Activated naive CD4-positive, alpha-beta T cell treated with anti-CD3 and anti-CD28 coated beads for 36 hours (primary cell): ENCODE measurements around the gene TBC1D21. TPM values are rescaled to one million over a fixed set of nuclear protein-coding genes. Genes with fewer than 3 reads are reported as not detected.

Source experiments
- CTCF ChIA-PET: fragments of 350-600 bp; sonication (Branson Sonifier 250); formaldehyde crosslinking; loops from one replicate; lab custom pipeline; 2021; ENCODE audit warnings: antibody characterized with exemption; lab: Charles Lee
- DNase-seq: peaks from one replicate; pipeline ENCODE4 v3.0.0-alpha.2; 2020
- H3K27ac Mint-ChIP-seq: one replicate; pipeline ENCODE4 v1.8.0; 2021; ENCODE audit warnings: mild to moderate bottlenecking, mixed read lengths
- H3K27me3 Mint-ChIP-seq: one replicate; pipeline ENCODE4 v1.8.0; 2021; ENCODE audit warnings: low read depth, mixed read lengths
- H3K36me3 Mint-ChIP-seq: one replicate; pipeline ENCODE4 v1.8.0; 2021; ENCODE audit warnings: low read depth, mixed read lengths
- H3K4me1 Mint-ChIP-seq: one replicate; pipeline ENCODE4 v1.8.0; 2021; ENCODE audit warnings: low read depth, mixed read lengths
- H3K4me3 Mint-ChIP-seq: one replicate; pipeline ENCODE4 v1.8.0; 2021; ENCODE audit warnings: mild to moderate bottlenecking, moderate library complexity, mixed read lengths
- H3K9me3 Mint-ChIP-seq: one replicate; pipeline ENCODE4 v1.8.0; 2021; ENCODE audit warnings: mixed read lengths
- intact Hi-C: fragments of 100-400 bp; cut with micrococcal nuclease; formaldehyde crosslinking; loops from one replicate; pipeline ENCODE4 v1.15.1; 2023
- total RNA-seq, 2 experiments: library from RNA; stranded (reverse); gene quantifications; one replicate each; pipeline ENCODE4 v1.2.3, GENCODE V29; 2021

Gene TBC1D21
- total RNA-seq, 2 experiments from 2014 or later, result not detected

DNA sequence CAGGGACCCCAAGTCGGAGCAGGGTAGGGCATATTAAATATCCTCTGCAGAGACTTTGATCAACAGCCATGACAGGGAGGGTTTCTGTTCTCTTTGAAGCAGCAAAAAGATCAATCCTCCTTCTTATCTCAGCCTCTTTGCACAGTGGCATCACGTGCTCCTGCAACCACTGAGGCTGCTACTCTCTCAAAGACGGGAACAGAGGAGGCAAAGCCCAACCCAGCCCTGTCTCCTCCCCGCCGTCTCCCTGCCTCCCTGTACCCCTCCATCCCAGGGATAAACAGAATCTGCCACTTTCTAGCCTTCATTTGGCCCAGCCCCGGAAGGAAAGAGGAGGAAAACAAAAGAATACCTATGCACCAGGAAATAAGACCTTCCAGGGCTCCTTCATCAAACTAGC, 7.5 kb upstream of the TBC1D21 start:
- CTCF ChIA-PET, result interaction anchor here (0.7 to 1.1 kb wide), 2 partner anchors 8 to 101 kb away, joined by 3 to 4 read pairs; partner anchors contain the start of gene TBC1D21
- no peak for DNase-seq
- Mint-ChIP-seq H3K9me3 (peaks cover 1% of the 10 kb centered on the region), H3K4me1 (peaks cover 10% of the 10 kb centered on the region), H3K27ac (no peak overlapping the region), H3K36me3 (no peaks in the 10 kb centered on the region), H3K27me3 (peaks cover 7% of the 10 kb centered on the region), H3K4me3 (no peak overlapping the region)
- intact Hi-C loops, result no loop called here

DNA sequence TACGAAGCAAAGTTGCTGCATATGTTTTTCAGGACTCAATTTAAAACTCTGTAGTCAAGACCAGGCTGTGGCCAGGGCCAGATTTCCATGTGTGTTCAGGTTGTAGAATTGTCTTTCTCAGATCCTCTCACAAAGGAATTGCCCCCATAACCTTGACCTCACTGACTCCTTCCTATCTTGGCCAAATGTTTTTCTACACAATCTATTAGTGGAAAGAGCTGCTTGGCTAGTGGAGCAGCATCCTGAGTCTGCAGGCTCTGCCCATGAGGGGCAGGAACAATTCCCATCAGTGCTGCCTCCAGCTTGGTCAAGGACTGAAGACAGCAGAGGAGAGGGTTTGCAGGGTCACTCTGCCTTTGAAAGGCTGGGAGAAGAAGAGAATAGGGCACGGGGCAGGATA, 6.9 kb upstream of the TBC1D21 start:
- H3K36me3 Mint-ChIP-seq, result no peaks in the 10 kb centered on the region
- intact Hi-C loops, result no loop called here
- CTCF ChIA-PET, result no interaction called here
- no peak overlapping the region for H3K4me3 Mint-ChIP-seq
- no peak for DNase-seq
- no peak overlapping the region for H3K27ac Mint-ChIP-seq
- H3K4me1 Mint-ChIP-seq, result peaks cover 10% of the 10 kb centered on the region
- H3K9me3 Mint-ChIP-seq, result peaks cover 1% of the 10 kb centered on the region
- H3K27me3 Mint-ChIP-seq, result peaks cover 10% of the 10 kb centered on the region

DNA sequence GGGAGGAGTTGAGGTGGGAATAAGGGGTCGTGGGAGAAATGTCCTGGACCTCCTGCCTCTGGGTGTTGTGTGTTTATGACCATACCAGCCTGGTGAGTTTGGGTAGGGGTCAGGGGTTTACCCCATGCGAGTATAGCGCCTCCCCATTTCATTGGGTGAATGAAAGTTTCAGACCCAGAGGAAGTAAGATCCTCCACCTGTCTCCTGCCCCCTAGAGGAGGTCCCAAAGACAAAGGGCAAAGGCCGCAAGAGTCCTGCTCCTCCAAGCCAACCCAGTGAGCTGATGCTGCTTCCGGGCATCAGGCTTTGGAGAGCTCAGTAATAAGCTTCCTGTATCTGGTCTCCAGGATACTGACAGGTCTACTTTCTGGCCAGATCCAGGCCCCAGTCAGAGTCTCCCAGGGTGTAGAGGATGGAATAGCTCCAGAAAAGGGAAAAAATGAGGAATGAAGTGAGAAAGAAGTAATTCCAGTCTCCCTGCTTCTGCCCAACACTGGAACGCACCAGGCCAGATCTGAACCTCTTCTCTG, 6.4 kb upstream of the TBC1D21 start:
- CTCF ChIA-PET, result interaction anchor here (0.6 kb wide), 1 partner anchor 40 kb away, joined by 3 read pairs; no protein-coding TSS in a partner anchor
- H3K27me3 Mint-ChIP-seq, result peaks cover 11% of the 10 kb centered on the region
- DNase-seq, result no peak
- no peaks in the 10 kb centered on the region for H3K36me3 Mint-ChIP-seq
- no peak overlapping the region for H3K27ac Mint-ChIP-seq
- H3K9me3 Mint-ChIP-seq, result peaks cover 1% of the 10 kb centered on the region
- H3K4me3 Mint-ChIP-seq, result no peak overlapping the region
- peaks cover 10% of the 10 kb centered on the region for H3K4me1 Mint-ChIP-seq
- intact Hi-C loops, result no loop called here

DNA sequence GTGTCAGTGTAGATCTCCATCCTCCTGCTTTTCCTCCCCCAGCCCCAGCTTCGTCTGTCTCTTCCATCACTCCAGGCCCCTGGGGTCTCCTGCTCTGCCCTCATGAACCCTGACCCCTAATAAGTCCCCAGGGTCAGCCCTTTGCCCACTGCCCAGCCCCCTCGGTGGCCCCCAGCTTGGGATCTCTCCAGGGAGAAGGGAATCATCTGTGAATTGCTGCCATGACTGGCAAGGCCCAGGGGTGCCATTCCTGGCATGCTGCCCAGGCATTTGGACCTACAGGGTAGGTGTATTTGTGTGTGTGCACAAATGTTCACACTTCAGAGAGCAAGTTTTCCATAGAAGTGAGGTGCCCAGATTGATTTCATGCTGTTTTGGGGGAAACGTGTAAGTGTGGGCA, 5.9 kb upstream of the TBC1D21 start:
- CTCF ChIA-PET, result interaction anchor here (0.6 kb wide), 1 partner anchor 39 kb away, joined by 3 read pairs; no protein-coding TSS in a partner anchor
- peaks cover 1% of the 10 kb centered on the region for H3K9me3 Mint-ChIP-seq
- no peaks in the 10 kb centered on the region for H3K36me3 Mint-ChIP-seq
- H3K4me3 Mint-ChIP-seq, result no peak overlapping the region
- H3K27me3 Mint-ChIP-seq, result peaks cover 15% of the 10 kb centered on the region
- no peak for DNase-seq
- H3K4me1 Mint-ChIP-seq, result peaks cover 10% of the 10 kb centered on the region
- intact Hi-C loops, result no loop called here
- H3K27ac Mint-ChIP-seq, result no peak overlapping the region

DNA sequence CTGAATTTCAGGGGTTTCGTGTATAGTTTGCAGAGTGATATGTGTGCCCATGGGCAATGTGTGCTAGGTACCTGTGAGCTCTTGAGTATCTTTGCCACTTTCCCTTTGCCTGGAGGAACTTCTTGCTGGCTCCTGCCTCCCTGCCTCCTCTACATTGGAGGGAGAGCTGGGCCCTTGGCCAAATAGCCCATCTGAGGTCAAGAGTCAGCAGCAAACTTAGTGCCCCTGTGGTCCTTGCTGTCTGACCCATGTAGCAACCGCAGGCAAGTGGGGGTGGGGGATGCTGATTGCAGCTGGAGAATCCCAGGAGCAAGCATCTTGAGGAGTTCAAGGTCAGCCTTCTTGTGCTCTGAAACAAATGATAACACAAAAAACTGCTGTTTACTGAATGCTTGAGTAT, 5.4 kb upstream of the TBC1D21 start:
- Mint-ChIP-seq H3K36me3 (no peaks in the 10 kb centered on the region), H3K27ac (no peak overlapping the region), H3K9me3 (peaks cover 1% of the 10 kb centered on the region), H3K4me3 (no peak overlapping the region), H3K27me3 (peaks cover 20% of the 10 kb centered on the region), H3K4me1 (peaks cover 10% of the 10 kb centered on the region)
- CTCF ChIA-PET, result no interaction called here
- intact Hi-C loops, result no loop called here
- DNase-seq, result no peak

DNA sequence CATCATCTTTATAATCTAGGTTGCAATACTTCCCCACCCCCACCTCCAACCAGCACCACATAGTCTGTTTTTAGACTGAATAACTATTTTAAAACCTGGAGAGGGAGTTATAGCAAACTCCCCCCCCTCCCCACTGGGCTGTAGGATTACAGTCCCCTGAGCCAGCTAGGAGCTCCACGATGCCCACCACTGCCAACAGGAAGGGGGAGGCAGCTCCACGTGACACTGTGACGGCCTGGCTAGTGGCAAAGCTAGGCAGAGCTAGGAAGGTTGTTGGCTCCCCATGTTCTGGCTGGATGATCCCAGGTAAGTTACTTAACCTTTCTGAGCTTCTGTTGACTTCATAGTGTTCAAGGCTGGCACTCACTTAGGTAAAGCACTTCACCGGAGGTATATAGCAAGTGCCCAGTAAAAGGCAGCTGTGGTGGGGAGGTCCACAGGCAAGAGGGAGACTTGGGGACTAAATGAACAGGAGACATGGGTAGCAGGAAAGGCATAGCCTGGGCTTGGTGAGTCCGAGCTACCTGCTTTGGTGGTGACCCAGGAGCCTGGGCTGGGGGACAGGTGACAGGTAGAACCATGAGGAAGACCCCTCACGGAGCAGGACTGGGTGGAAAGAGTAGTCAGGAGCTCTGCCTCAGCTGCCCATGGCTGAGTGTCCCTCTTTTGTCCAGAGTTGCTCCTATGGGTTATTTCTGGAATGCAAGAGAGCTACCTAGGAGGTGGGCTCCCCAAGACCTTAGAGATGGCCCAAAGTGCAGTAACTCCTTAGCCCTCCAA, 4.0 kb upstream of the TBC1D21 start:
- H3K36me3 Mint-ChIP-seq, result no peaks in the 10 kb centered on the region
- H3K27ac Mint-ChIP-seq, result no peak overlapping the region
- no peak for DNase-seq
- intact Hi-C loops, result no loop called here
- H3K27me3 Mint-ChIP-seq, result peaks cover 21% of the 10 kb centered on the region
- no peak overlapping the region for H3K4me3 Mint-ChIP-seq
- no peaks in the 10 kb centered on the region for H3K9me3 Mint-ChIP-seq
- CTCF ChIA-PET, result interaction anchor here (0.5 to 2.0 kb wide), 2 partner anchors 38 to 180 kb away, joined by 3 to 6 read pairs; no protein-coding TSS in a partner anchor
- peaks cover 10% of the 10 kb centered on the region for H3K4me1 Mint-ChIP-seq

DNA sequence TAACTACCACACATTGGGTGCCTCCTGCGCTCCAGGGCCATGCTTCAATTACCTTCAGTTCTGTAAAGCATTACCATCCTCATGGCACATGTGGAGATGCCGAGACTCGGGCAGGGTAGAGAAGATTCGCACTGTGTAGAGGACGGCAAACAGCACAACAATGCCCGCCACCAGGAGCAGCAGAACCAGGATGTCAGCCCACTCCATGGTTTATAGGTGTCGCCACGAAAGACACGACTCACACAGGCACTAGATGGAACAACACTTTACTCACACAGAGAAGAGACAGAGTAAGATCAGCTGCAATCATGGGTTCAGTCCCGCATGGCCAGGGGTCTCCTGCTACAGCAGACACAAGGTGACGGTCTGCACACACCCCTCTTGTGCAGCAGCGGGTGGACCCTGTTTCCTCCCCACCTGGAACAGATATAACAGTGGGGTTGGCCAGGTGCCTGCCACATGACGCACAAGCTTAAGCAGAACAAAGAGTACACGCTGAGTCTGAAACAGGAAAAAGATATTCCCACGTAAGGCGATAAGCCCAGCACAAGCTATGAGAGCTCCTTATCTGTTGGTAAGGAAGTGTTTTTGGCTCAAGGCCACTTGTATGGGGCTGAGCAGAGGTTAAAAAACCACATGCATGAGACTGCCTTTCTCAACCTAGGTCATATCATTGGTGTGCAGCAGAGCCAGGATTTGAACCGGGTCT, 2.5 kb upstream of the TBC1D21 start:
- DNase-seq, result no peak
- CTCF ChIA-PET, result interaction anchor here (0.7 to 0.9 kb wide), 2 partner anchors 10 to 35 kb away, joined by 3 read pairs; no protein-coding TSS in a partner anchor
- Mint-ChIP-seq H3K4me3 (no peak overlapping the region), H3K4me1 (peaks cover 6% of the 10 kb centered on the region), H3K27me3 (peaks cover 24% of the 10 kb centered on the region), H3K9me3 (no peaks in the 10 kb centered on the region), H3K36me3 (no peaks in the 10 kb centered on the region), H3K27ac (no peak overlapping the region)
- intact Hi-C loops, result no loop called here

DNA sequence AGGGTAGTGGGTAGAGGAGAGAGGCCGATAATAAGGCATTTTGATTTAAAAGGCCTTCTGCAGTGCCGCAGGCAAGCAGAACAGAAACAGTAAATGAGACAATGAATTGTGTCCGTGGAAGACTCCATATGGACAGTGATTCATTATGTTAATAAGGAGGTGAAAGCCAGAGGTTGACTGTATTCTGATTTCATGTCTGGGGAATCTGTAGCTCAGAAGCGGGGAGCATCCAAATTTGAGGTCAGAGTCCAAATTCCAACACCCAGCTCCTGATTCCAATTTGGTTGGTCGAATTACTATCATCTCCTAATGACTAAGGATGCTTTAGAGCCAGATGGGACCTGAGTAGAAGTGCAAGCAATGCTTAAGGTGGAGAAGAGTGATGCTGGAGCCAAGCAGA, 1.0 kb upstream of the TBC1D21 start:
- intact Hi-C loops, result no loop called here
- Mint-ChIP-seq H3K9me3 (no peaks in the 10 kb centered on the region), H3K27ac (no peak overlapping the region), H3K4me1 (no peaks in the 10 kb centered on the region), H3K27me3 (peaks cover 26% of the 10 kb centered on the region), H3K4me3 (no peak overlapping the region), H3K36me3 (no peaks in the 10 kb centered on the region)
- no peak for DNase-seq
- CTCF ChIA-PET, result interaction anchor here (0.8 to 4.1 kb wide), 4 partner anchors 11 to 44 kb away, joined by 3 to 82 read pairs (median 8); no protein-coding TSS in a partner anchor

DNA sequence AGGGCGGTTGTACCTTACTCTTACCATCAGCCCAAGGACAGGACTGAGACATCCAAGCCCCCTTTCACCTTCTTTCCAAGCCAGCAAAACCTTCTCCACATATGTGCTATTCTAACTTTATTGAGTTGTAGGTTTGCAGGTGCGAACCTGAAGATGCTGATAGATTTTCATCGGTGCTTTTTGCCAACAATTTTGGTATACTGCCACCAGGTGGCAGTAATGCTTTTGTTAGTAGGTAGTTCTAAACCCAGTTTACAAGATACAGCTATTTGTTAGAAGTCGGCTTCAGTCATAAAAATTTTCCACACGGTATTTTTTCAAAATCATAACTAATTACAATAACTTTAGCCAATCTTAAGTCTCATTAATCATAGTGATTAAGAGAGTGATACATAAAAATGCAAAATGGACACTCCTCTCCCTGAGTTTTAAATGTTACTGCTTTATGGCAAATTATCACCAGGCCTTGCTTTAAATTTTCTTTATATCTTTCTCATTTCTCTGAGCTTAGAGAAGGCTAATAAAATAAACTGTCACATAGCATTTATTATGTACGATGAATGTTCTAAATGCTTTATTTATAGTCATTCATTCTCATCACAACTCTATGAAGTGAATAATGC, 636 bp downstream of the TBC1D21 start:
- intact Hi-C loops, result loop anchor here (1.0 kb wide), 3 partner anchors 34 to 91 kb away; no protein-coding TSS in a partner anchor
- no peak overlapping the region for H3K27ac Mint-ChIP-seq
- no peaks in the 10 kb centered on the region for H3K9me3 Mint-ChIP-seq
- no peak overlapping the region for H3K4me3 Mint-ChIP-seq
- no peaks in the 10 kb centered on the region for H3K36me3 Mint-ChIP-seq
- peak; percentile 51 for DNase-seq
- CTCF ChIA-PET, result interaction anchor here (0.5 to 4.1 kb wide), 20 partner anchors 9 to 1105 kb away, joined by 3 to 82 read pairs (median 4); no protein-coding TSS in a partner anchor
- no peaks in the 10 kb centered on the region for H3K4me1 Mint-ChIP-seq
- peaks cover 26% of the 10 kb centered on the region for H3K27me3 Mint-ChIP-seq

DNA sequence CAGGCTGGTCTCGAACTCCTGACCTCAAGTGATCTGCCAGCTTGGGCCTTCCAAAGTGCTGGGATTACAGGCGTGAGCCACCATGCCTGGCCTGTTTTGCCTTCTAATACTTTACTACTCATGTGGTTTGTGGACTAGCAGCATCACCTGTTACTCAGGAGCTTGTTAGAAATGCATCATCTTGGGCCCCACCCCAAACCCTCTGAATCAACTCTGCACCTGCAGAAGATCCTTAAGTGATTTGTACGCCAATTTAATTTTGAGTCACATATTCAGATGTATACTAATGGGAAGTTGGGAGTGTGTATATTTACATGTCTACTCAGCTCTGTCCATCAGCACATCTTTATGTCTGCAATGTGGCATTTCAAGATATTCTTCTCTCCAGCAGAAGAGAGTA, 6.1 kb downstream of the TBC1D21 start:
- H3K36me3 Mint-ChIP-seq, result no peaks in the 10 kb centered on the region
- CTCF ChIA-PET, result no interaction called here

DNA sequence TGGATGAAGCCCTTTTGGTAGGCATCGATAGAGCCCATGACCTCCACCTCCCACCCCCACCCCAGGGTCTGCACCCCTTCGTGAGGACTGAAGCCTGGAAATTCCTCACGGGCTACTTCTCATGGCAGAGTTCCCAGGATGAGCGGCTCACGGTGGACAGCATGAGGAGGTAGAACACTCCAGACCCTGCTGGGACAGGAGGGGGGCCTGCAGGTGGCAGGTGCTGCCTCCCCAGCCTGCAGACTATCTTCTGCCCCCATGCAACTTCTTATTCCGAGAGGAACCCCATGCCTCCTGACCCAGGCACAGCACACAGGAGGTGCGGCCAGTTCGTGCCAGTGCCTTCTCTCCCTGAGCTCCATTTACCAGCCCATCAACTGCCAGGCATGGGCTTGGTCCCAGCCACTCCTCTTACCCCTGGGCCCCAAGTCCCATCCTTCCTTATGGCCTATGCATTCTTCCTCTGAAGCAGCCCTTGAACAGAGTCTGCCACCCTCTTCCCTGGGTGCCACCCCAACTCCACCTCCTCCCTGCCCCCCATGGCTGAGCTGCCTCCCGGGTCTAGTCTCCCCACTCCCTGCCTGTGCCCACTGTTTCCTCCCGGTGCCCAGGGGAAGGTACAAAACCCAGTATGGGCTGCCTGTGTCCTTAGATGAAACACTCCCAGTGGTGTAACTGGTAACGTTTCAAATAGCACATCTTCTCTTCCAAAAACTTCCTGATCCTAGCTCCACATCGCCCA, 8.4 kb downstream of the TBC1D21 start:
- H3K9me3 Mint-ChIP-seq, result no peaks in the 10 kb centered on the region

More for the DNA sequence above, 6.1 kb downstream of the TBC1D21 start:
- DNase-seq, result no peak
- H3K4me1 Mint-ChIP-seq, result no peaks in the 10 kb centered on the region
- no peaks in the 10 kb centered on the region for H3K9me3 Mint-ChIP-seq
- no peak overlapping the region for H3K4me3 Mint-ChIP-seq
- no peak overlapping the region for H3K27ac Mint-ChIP-seq
- intact Hi-C loops, result no loop called here
- H3K27me3 Mint-ChIP-seq, result peaks cover 5% of the 10 kb centered on the region

More for the DNA sequence above, 8.4 kb downstream of the TBC1D21 start:
- intact Hi-C loops, result no loop called here
- no peaks in the 10 kb centered on the region for H3K4me1 Mint-ChIP-seq
- H3K36me3 Mint-ChIP-seq, result no peaks in the 10 kb centered on the region
- no peak overlapping the region for H3K27ac Mint-ChIP-seq
- H3K4me3 Mint-ChIP-seq, result no peak overlapping the region
- no peak for DNase-seq
- CTCF ChIA-PET, result no interaction called here
- no peaks in the 10 kb centered on the region for H3K27me3 Mint-ChIP-seq
